SKM-1 (cell line): ENCODE results near the gene SLC22A2.

Experiments used
- DNase-seq: peaks from one replicate; lab custom pipeline; 2025; ENCODE audit not compliant: unreplicated experiment; lab: John Stamatoyannopoulos, UW

SLC22A2 gene

GRCh38 chr6:160172704-160173103, 85.9 kb downstream of the SLC22A2 start:
- DNase-seq: no peak

- DNase-seq: no peak
These were observed 88.5 kb downstream of the SLC22A2 start for GRCh38 chr6:160170018-160170680.

- DNase-seq: no peak
These were observed 90.8 kb downstream of the SLC22A2 start for GRCh38 chr6:160167604-160168399.
